ENCODE measurements around the gene NEK1.
A peak's percentile ranks its signal among the peaks of the same experiment; 100 is the strongest.
"Not testable (repeated sequence)": the region's sequence is repeated elsewhere in the genome, so short reads cannot be mapped to it uniquely, and the experiment has no call there.

NEK1 gene

GRCh38 chr4:169627307-169627706 is 14.9 kb upstream of the NEK1 start:
- no peak for DNase-seq (ENCODE audit: low spot score)

DNA sequence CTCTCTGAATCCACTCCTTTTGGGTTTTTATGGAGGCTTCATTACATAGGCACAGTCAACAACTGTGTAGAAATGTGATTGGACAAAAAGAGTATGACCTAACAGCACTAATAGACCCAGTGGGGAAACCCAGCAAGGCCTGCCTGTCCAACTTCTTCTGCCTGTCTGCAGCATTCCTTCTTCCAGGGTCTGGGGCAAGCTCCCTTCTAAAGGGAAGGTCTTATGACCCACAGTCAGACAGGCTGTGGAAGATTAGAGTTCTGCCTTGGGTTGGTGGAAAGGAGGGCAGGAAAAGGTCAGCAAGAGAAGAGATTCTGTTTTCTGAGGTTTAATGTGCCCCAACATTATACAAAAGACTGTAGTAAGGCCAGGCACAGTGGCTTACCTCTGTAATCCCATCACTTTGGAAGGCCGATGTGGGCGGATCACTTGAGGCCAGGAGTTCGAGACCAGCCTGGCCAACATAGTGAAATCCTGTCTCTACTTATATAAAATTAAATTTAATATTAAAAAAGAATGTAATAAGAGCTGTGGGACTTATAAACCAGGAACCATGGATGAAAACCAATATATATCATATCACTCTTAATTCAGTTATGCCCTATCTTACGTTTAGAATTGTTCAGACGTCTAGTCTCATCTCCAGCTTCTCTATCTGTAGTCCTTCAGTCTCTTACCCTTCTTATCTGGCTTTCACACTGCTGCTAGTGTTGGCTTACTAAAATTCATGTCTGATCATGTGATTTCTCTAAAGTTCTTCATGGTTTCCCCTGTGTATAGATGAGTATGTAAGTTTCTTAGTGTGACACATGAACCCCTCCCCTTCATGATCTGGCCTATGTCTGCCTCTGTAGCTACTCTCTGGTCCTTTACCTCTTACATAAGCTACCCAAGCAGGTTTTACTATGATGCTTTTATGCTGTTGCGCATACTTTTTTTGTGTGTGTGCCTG is 14.2 kb upstream of the NEK1 start:
- no peak for DNase-seq (ENCODE audit: low spot score)

GRCh38 chr4:169625886-169626285 is 13.5 kb upstream of the NEK1 start:
- DNase-seq (ENCODE audit: low spot score): no peak

- not testable (repeated sequence) for DNase-seq (ENCODE audit: low spot score)
These were observed 11.6 kb upstream of the NEK1 start for GRCh38 chr4:169624012-169624411.

DNA sequence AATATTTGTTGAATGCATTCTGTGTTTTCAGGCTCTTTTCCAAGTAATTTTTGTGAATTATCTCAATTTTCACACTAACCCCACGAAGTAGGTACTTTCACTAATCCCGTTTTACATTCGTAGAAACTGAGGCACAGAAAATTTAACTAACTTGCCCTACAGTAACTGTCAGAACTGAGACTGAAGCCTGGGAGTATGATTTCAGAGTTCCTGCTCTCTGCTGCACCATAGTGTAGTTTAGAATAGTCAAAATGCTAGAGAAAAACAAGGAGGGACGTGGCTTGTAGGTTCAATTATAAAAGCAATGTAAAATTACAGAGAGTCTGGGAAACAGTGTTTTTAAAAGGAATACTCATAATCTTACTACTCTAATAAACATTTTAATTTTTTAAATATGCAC is 10.2 kb upstream of the NEK1 start:
- DNase-seq (ENCODE audit: low spot score): no peak

- DNase-seq (ENCODE audit: low spot score): peak; percentile 17
These were observed 9.5 kb upstream of the NEK1 start for GRCh38 chr4:169621731-169622492.

- DNase-seq (ENCODE audit: low spot score): no peak
These were observed 8.5 kb upstream of the NEK1 start for GRCh38 chr4:169620880-169621248.

- DNase-seq (ENCODE audit: low spot score): peak; percentile 96
These were observed 7.8 kb upstream of the NEK1 start, which contains the start of gene CLCN3 for GRCh38 chr4:169619958-169620879. CLCN3 (plus strand) TSS chr4:169620578; CDS start chr4:169635929, 15,351 bp downstream.

DNA sequence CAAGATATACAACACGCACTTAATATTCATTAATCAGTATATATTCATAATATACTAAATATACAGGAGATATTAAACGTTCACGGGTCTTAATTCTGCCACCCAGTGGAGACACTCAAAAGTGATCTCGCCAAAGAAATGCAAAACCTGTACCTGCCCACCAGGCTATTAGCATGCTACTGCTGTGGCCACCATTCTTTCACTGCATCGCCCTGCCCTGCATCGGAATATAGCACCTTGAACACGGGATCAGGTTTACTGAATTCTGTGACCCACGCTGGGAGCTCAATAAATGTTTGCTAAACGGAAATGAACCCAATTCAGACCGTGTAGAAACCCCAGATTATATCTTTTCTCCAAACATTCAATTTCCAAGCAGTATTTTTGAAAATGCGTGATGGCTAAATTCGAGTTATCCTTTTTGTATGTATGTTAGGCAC is 7.2 kb upstream of the NEK1 start:
- DNase-seq (ENCODE audit: low spot score): peak; percentile 17

DNA sequence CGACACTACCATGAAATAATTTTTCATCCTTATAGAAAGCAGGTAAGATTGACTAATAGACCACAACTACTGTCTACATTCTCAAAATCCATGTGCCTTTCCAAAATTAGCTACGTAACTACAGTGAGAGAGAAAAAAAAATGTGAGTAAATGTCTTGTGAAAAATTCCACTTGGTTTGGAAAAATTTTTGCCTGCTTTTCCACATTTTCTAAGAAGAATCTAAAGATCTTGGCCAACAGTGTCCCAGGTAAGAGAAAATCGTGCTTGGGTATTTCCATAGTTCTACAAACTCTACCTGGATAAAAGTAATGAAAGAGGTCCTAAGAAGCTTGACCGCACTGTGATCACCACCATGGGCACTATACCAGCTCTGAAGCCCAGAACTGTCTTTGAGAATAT is 6.6 kb upstream of the NEK1 start:
- DNase-seq (ENCODE audit: low spot score): no peak

DNA sequence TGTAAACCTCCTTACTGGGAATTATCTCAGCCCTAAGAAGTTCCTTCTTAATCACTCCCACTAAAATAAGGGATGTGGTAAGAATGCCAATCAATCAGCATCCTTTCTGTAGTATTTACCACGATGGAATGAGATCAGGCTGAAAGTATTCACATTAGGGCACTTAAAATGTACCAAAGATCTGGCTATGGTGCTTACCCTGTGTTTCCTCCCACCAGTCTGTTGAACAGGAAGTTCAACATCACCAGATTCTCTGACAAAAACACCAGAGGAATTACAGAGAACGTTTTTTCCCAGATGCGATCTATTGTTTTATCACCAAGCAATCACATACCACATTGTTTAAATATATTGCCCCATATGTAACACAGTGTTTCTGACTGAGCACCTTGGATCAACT is 5.9 kb upstream of the NEK1 start:
- peak; percentile 21 for DNase-seq (ENCODE audit: low spot score)

DNA sequence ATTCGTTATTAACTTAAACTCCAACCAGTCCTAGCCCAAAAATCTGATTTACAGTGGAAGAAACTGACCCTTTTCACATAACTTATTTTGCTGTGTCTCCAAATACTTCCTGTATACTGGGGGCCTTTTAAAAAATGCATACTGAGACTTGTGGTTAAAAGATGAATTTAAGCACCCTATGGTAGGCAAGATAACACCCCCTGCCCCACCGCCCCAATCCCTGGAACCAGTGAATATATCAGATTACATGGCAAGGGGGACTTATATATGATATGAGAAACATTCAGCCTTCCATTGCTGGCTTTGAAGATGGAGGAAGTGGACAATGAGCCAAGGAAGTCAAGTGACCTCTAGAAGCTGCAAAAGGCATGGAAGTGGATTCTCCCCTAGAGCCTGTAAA is 4.9 kb upstream of the NEK1 start:
- DNase-seq (ENCODE audit: low spot score): no peak

DNA sequence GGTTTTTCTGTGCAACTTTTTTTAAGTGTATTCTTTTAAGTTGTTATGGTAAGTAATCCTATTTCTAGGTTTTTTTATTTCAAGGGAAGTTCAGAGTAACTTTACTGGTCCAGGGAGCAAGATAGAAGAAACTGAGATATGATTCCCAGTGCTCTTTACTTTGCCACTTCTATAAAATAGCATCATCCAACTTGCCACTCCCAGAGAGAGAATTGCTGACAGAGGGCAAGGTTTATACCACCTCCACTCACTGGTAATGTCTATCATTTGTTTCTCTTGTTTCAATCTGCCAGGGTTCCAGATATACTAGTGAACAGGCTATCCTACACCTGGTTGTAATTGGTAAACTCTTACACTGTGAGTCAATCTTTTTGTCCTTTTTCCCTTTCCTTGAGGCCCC is 4.5 kb upstream of the NEK1 start:
- no peak for DNase-seq (ENCODE audit: low spot score)

- DNase-seq (ENCODE audit: low spot score): no peak
These were observed 3.2 kb upstream of the NEK1 start for GRCh38 chr4:169615467-169616106.

DNA sequence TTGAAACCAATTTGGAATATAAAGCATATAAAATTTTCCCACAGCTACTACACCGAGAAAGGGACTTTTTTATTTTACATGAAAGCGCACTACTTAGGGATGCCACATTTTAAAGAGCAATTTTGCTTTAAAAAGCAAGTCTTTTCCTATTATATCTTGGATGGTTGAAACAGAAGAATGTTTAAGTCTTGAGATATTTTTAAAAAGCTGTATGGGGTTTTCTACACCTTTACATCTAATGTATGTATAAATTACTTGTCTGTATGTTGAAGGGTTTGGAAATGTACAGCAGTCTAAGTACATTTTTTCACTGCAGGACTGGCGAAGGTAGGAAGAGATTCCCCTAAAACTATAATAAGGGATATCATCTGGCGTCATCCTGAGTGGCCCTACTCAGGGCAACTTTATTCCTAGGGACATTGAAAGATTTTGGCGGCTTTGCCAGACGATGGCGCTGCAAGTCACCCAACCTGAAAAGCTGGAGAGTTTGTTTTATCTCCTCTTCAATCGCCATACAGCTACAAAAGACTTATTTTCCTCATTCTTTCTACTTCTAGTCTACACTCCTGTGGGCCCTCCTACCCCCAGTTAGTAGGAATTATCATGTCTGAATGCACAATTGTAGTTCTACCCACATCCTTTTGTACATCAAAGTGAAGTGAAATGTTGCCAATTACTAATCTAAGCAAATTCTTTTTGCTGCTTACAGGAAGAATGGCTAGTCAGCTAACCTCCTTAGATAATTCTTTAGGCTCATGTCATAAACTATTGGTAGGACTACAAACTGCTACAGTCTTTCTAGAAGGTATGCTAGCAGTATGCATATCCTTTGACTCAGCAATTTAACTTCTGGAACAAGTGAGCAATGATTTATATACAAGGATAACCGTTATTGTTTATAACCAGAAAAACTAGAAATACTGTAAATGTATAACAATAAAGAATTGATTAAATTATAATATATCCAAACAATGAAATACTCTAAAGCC is 782 bp upstream of the NEK1 start:
- DNase-seq (ENCODE audit: low spot score): peak; percentile 61

DNA sequence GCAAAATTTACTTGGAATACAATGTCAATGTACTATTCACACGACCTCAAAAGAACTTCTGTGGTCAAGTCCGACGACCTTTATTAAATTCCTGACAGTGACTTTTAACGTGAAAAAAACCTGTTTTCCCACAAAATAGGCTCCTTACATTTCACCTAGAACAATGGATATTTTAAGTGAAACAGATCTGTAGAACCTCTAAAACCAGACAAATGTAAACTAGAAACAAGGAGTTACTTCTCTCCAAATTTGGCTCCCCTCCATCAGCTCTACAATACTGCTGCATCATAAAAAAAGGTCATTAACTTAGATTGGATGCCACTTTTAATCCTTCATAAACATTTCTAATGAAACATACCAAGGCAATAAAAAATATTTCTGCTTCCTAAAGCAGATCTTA is 1.2 kb downstream of the NEK1 start:
- DNase-seq (ENCODE audit: low spot score): no peak

DNA sequence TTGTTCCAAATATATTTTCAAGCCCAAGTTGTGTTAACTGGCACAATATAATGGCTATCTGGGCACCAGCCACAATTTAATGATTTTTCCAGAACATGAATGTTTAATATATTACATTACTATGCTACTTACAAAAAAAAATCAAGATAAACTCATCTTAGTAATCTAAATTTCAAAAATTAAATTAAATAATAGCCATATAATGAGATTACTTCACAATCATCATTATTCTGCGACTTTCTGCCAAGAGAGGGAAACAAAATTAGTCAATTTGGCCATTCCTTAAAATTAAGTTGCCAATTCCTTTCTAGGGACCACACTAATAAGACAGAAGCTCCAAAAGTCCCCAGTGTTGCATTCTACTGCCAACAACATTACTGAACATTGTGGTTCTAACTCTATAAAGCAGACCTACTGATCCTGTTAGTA is 7.5 kb downstream of the NEK1 start:
- no peak for DNase-seq (ENCODE audit: low spot score)

DNA sequence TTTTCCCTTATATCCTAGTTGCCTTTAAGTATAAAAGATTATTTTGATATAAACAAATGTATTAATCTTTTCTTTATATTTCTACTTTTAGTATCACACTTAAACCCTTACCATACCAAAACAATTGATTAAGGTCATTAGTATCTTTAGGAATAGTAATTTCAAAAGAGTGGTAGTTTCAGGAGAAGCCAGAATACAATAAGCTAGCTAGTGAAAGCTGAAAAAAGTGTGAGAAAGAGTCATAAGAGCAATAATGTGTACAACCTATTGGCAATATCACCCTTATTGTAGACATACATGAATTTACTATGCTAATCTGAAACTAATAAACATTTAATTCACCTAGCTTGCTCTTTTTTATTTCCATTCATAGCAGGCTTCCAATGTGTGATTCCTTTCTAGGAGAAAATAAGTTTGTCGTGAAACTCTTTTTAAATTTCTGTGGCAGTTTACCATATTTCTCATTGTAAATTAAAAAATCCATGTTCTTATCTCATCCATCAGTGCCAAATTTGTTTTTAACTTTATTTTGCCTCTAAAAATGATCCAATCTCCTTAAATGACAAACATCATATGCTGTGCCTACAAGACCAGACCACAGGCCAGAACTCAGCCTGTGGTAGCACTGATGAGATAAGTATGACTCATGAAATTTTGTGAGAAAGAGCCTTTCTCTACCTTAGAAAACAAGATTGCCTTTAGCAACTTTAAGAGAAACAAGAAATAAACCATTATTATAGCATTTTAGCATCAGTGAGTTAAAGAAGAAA is 8.1 kb downstream of the NEK1 start:
- peak; percentile 79 for DNase-seq (ENCODE audit: low spot score)

GRCh38 chr4:169603312-169603711 is 9.1 kb downstream of the NEK1 start:
- DNase-seq (ENCODE audit: low spot score): no peak

Data from AG08395 (cell line).